GM18511 (cell line): ENCODE results near the gene KDM4B.
"Not testable (repeated sequence)": the region's sequence is repeated elsewhere in the genome, so short reads cannot be mapped to it uniquely, and the experiment has no call there.

Source experiments
- ATAC-seq: cut with Tn5 transposase; IDR thresholded peaks from one replicate; pipeline ENCODE4 v1.9.1; 2021; ENCODE audit warnings: mild to moderate bottlenecking, moderate library complexity; ENCODE audit not compliant: unreplicated experiment

KDM4B gene

GRCh38 chr19:5160158-5160795, 191.4 kb downstream of the KDM4B start:
- not testable (repeated sequence) for ATAC-seq

- not testable (repeated sequence) for ATAC-seq
Measured at GRCh38 chr19:5164845-5165696, 196.2 kb downstream of the KDM4B start.

- ATAC-seq = no peak
Measured at GRCh38 chr19:5165697-5166019, 196.7 kb downstream of the KDM4B start.

- ATAC-seq = no peak
Measured at GRCh38 chr19:5166262-5166661, 197.3 kb downstream of the KDM4B start.

- no peak for ATAC-seq
Measured at GRCh38 chr19:5170329-5170745, 201.4 kb downstream of the KDM4B start.

- ATAC-seq = no peak
Measured at GRCh38 chr19:5171711-5172110, 202.8 kb downstream of the KDM4B start.

- no peak for ATAC-seq
Measured at GRCh38 chr19:5172859-5173630, 204.1 kb downstream of the KDM4B start.

GRCh38 chr19:5173993-5174392, 205.1 kb downstream of the KDM4B start:
- no peak for ATAC-seq

GRCh38 chr19:5177745-5178450, 209.0 kb downstream of the KDM4B start:
- ATAC-seq = no peak

- ATAC-seq = no peak
Measured at GRCh38 chr19:5178841-5179240, 209.9 kb downstream of the KDM4B start.

- no peak for ATAC-seq
Measured at GRCh38 chr19:5179256-5179655, 210.3 kb downstream of the KDM4B start.

- ATAC-seq = no peak
Measured at GRCh38 chr19:5181329-5181728, 212.4 kb downstream of the KDM4B start.

- ATAC-seq = no peak
Measured at GRCh38 chr19:5182751-5183150, 213.8 kb downstream of the KDM4B start.

GRCh38 chr19:5183616-5184015, 214.7 kb downstream of the KDM4B start:
- ATAC-seq = no peak

- no peak for ATAC-seq
Measured at GRCh38 chr19:5184930-5185329, 216.0 kb downstream of the KDM4B start.

GRCh38 chr19:5186293-5187050, 217.6 kb downstream of the KDM4B start:
- no peak for ATAC-seq

- no peak for ATAC-seq
Measured at GRCh38 chr19:5188548-5189317, 219.8 kb downstream of the KDM4B start.

- ATAC-seq = no peak
Measured at GRCh38 chr19:5189318-5189607, 220.3 kb downstream of the KDM4B start.

- no peak for ATAC-seq
Measured at GRCh38 chr19:5191091-5191490, 222.2 kb downstream of the KDM4B start.

- no peak for ATAC-seq
Measured at GRCh38 chr19:5192568-5192967, 223.7 kb downstream of the KDM4B start.
